Forelimb muscle (tissue), 1 donor: ENCODE measurements around the gene CELA2B. TPM values are rescaled to one million over a fixed set of nuclear protein-coding genes. Genes with fewer than 3 reads are reported as not detected.
"Not testable (repeated sequence)": the region's sequence is repeated elsewhere in the genome, so short reads cannot be mapped to it uniquely, and the experiment has no call there.

Source experiments
- DNase-seq: peaks from one replicate; pipeline ENCODE4 v3.0.0-alpha.2; 2013; ENCODE audit warnings: low read depth
- polyA plus RNA-seq: library from polyadenylated mRNA; unstranded; fragments of 120-200 nt; gene quantifications from one replicate; pipeline ENCODE4 v1.2.1, GENCODE V29; 2013; ENCODE audit not compliant: insufficient read length

CELA2B gene
- polyA plus RNA-seq: 3.1 TPM

DNA sequence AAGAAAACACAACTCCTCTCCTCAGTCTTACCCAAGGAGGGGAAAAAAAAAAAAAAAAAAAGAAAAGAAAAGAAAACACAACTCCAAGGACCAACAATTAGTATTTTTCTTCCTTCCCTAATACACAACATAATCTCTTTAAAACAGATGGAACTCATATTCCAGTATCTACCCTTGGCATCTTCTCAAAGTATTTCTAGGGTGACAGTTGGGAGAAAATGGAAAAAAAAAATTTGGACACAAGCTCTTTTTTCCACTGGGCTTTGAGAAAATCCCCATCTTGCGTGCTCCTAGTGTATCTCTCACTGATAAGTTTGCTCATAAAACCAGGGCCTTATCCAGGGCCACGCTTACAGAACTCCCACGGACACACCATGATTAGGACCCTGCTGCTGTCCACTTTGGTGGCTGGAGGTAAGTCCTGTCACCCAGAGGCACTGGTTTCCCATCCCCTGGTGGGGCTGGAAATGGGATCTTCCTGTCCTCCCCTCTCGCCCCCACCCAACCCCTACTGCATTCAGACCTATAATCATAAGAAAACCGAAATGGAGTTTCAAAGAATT lies at the start of gene CELA2B:
TSS of gene CELA2B (plus strand) at position 353 of the 563 bp plus-strand sequence. CDS start at position 375, 22 bp downstream.
- no peak for DNase-seq

DNA sequence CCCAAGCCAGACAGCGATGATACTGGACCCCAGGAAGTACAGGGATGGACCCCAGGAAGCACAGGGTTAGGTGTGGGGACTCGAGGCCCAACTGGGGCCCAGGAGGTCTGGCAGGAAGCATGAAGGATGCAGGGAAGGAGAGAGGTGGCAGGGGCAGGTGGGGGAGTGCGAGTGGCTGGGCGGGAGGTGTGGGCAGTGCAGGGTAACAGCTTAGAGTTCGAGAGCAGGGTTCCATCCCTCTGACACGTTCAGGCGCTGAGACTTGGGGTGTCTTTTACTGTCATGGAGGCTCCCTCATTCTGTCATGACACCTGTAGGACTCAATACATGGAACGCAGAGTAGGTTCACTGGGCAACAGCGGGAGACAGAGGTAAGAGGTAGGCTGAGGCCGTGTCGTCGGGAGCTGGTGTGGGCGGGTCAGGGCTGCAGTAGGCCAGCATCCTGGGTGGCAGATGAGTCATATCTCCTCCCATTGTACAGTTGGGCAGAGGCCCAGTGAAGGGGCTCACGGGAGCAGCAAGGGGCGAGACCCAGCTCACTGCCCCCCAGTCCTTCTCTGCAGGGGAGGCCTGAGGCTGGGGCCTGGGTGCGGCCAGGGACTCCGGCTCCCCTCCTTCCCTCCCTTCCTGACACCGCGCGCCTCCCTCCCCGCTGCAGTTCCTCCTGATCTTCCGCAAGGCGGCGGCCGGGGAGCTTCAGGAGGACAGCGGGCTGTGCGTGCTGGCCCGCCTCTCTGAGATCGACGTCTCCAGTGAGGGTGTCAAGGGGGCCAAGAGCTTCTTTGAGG lies 49.2 kb upstream of the CELA2B start:
- no peak for DNase-seq

DNA sequence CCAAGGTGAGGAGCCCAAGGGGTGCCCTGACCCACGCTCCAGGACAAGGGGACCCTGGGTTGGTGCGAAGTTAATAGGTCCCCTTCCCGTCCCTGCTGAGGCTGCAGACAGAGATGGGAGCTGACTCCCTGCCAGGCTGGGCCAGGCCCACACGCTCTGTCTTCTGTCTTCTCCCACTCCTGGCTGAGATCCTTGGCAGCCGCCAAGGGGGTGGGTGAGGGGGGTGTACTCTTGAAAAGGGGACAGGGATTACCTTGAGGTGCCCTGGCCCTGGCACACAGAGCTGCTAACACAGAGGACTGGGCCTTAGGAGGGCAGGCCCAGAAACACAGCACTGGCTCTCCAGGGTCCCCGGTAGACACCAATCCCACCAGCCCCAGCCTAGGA lies 48.6 kb upstream of the CELA2B start:
- no peak for DNase-seq

DNA sequence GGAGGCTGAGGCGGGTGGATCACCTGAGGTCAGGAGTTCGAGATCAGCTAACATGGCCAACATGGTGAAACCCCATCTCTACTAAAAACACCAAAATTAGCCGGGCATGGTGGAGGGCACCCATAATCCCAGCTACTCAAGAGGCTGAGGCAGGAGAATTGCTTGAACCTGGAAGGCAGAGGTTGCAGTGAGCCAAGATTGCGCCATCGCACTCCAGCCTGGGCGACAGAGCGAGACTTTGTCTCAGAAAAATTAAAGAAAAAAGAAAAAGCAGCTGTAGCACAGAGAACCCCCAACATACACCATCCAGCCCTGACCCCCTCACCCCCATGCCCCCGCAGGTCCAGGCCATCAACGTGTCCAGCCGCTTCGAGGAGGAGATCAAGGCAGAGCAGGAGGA lies 47.7 kb upstream of the CELA2B start:
- DNase-seq: not testable (repeated sequence)

DNA sequence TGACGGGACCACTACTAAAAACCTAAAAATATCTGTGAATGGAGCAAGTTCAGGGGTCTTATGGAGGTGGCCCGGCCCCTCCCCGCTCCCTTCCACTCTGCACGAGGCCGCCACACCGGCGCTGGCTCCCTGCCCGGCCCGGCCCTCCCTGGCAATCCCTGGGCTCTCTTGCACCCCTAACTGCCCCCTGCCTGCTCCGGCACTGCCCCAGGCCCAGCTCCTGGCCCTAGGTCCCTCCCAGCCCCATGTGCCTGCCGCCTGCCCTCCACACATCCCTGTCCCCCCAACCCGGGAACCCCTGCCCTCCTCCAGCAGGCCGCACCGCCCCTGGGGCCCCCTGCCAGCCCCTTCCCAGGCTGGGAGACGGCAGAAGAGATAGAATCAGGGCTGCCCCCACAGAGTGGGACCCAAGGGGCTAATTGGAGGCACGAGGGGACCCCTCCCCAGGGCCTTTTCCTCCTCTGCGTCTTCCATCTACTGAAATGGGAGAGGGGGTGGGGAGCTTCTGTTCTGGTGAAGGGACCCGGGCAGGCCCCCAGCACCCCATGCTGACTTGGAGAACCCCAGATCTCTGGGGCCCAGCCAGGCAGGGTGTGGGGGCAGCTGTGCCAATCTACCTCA lies 47.0 kb upstream of the CELA2B start:
- no peak for DNase-seq

DNA sequence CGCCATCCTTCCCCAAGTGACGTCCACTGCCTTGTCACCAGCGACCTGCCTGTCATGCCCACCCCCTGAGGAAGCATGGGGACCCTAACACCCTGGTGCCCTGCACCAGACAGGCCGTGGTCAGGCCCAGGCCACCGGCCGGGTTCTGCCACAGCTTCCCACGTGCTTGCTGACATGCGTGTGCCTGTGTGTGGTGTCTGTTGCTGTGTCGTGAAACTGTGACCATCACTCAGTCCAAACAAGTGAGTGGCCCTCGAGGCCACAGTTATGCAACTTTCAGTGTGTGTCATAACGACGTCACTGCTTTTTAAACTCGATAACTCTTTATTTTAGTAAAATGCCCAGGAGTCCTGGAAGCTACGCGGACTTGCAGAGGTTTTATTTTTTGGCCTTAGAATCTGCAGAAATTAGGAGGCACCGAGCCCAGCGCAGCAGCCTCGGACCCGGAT lies 46.2 kb upstream of the CELA2B start:
- DNase-seq: no peak

DNA sequence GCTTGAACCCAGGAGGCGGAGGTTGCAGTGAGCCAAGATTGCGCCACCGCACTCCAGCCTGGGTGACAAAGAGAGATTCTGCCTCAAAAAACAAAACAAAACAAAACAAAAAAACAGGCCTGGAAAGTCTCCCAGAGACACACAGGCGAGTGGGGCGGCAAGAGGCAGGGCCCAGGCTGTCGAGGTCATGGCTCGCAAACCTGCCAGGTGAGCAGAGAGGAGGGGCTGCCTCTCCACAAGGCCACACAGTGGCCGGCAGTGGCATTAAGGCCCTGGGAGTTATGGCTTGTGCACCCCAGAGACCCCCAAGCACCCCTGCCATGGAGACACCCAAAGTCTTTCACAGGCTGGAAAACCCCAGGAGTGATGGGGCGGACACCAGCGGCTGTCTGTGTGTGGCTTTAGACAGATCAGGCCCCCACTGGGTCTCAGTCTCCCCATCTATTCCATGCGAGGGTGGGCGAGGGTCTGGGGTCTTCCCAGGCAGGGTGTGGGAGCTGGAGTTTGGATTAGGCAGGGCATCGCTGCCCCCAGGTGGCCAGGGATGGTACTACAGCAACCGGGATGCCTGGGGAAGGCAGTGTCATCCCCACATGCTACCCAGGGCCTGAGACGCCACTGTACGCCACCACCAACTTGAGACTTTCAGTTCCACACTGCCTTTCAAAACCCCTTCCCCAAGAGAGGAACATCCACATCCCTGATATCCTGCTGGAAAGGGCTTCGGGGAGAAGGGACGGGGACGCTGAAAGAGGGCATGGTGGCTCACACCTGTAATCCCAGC lies 44.9 kb upstream of the CELA2B start:
- DNase-seq: no peak

DNA sequence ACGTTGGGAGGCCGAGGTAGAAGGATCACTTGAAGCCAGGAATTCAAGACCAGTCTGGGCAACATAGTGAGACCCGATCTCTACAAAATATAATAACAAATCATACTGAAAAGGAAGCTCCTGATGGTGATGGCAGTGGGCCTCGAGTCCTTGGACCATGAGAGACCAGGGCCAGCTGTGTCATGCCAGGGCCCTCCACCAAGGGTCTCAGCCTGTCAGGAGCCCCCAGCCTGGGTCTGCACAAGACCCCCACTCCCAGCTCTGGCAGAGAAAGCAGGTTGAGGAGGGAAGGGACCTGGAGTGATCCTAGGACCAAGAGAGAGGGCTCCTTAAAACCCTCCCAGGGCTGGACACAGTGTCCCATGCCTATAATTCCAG lies 44.3 kb upstream of the CELA2B start:
- DNase-seq: no peak

DNA sequence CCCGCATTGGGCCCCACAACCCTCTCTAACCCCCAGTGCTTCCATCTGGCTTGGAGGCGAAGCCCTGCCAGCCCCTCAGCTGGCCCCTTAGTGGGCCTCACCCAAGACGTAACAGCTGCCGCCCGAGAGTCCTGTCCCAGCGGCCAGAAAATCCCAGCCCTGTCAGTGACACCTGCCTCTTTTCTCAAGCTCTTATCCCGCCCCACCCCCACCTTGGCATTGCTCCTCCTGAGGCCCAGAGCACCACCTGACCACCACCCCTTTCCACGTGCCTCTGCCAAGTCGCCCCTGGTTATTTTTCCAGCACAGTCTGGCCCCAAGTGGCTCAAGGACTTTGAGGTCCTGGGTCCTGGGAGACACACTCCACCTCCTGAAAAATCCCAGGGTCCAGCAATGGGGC lies 43.6 kb upstream of the CELA2B start:
- no peak for DNase-seq

DNA sequence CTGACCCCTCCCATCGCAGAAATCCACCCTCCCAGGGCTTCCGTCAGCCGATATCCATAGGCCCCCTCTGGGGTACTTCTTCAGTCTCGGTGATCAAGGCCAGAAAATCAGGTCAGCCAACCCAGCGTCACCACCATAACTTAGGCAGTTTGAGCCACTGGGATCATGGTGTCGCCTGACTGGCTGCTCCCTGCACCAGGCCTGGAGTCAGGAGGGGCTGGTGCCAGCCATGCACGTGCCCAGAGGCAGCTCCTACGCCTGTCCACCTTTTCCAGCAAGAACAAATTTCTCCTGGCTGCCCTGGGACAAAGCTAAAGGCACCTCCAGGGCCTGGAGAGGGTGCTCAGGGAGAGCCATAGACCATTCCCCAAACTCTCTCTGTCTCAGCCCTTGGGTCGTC lies 42.4 kb upstream of the CELA2B start:
- no peak for DNase-seq

DNA sequence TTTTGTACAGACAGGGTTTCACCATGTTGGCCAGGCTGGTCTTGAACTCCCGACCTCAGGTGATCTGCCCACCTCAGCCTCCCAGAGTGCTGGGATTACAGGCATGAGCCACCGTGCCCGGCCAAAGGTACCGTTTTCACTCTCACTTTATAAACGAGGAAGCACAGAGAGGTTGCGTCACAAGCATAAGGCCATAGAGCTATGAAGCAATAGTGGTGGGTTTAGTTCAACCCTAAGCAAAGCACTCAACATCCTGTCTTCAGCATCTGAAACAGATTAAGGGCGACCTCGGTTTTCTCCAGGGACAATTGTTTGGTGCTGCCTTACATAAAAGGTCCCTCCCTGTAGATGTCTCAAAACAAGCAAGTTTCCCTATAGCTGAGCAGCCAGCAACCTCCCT lies 41.2 kb upstream of the CELA2B start:
- DNase-seq: not testable (repeated sequence)

DNA sequence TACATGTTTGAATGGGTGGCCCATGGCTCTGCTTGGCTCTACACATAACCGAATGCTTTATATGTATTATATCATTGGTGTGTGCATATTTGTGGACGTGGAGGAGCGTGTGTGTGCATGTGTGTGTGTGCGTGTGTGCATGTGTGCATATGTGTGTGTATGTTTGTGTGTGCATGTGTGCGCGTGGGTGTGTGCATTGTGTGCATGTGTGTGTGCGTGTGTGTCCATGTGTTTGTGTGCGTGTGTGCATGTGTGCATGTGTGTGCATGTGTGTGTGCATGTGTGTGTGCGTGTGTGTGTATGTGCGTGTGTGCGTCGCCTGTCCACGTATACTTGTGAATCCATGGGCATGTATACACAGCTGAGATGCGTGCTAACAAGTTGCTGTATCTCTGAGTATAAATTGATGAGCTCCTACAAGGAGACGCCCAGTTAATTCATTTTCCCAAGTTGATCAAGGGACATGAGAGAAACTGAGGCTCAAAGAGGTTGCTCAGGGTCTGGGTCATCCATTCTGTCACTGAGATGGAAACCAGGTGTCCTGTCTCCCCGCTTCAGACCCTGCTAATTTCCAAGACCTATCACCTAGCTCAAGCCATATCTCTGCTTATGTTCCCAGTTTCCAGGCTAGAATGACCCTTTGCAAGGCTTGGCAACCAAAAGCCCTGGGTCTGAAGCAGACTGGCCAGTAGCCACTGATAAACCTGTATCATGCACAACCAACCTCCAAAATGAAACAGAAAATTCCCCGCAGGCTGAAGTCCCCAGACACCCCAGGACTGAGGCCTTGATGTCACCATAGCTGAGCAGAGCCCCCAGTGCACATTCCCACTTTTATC lies 40.4 kb upstream of the CELA2B start:
- no peak for DNase-seq

DNA sequence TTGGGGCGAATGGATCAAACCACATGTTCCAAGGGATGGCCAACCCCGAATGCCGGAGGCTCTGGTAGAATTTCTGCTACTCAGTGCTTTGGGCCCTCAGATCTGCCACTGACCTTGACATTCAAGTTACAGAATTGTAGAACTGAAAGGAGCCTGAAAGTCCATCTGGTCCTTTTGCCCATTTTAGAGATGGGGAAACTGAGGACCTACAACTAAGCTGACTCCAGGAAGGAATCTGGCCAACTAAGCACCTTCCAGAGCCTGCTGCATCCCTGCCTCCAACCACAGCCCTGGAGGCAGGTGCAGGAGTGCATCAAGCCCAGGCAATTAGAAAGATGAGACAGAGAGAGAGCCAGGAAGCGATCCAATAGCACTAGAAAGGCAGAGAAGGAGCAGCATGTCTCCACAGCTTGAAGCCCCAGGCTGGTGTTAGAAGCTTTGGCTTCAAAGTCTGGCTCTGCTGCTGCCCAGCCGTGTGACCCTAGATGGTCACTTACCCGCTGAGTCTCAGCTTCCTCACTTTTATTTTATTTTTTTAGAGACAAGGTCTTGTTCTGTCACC lies 38.9 kb upstream of the CELA2B start:
- no peak for DNase-seq

DNA sequence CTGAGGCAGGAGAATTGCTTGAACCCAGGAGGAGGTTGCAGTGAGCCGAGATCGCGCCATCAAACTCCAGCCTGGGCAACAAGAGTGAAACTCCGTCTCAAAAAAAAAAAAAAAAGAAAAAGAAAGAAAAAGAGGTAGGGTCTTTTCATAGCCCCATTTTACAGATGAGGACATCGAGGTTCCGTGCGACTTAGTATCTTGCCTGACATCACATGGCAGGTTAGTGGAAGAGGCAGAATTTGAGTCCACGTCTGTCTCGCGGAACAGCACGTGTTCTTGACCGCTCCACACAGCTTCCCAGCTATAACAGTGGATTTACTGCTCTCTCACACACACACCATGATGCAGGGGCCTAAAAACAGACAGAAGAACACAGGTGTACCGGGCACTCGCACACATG lies 36.6 kb upstream of the CELA2B start:
- DNase-seq: no peak

DNA sequence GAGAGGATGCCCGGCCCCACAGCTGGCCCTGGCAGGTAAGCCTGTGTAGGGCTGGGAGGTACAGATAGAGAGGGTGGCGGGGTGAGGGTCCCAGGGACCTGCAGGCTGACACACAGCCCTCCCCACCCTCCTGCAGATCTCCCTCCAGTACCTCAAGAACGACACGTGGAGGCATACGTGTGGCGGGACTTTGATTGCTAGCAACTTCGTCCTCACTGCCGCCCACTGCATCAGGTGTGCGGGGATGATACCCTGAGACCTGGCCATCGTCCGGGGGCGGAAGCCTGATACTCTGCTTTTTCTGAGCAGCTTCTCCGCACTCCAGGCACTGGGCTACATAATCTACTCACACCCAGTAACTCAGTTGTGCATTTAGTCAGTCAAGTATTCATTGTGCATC lies 35.5 kb upstream of the CELA2B start:
- DNase-seq: no peak

DNA sequence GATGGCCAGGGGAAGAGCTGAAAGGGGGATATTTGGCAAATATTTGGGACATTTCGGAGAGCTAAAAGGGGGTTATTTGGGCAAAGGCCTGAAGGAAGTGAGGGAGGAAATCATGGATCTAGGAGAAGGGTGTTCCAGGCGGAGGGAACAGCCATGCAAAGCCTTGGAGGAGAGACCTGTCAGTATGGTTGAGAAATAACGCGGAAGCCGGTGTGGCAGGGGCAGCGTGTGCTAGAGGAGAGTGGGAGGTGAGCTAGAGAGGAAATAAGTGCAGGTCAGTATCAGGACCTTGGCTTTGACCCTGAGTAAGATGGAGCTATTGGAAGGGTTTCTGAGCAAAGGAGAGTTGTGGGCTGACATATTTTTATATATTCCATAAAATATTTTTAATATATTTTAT lies 34.7 kb upstream of the CELA2B start:
- no peak for DNase-seq

DNA sequence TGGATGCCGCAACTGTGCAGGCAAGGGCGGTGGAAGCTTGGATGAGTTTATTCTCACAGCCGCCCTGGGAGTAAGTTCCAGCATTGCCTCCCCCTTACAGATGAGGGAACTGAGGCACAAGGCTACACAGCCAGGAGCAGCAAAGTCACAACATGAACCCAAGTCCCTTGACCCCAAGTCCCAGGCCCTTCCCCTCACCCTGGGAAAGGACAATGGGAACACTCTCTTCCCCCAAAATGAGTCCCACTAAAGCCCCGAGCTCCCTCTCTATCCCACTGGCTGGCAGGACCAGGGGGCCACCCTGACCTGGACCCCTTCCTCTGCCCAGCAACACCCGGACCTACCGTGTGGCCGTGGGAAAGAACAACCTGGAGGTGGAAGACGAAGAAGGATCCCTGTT lies 33.8 kb upstream of the CELA2B start:
- no peak for DNase-seq

DNA sequence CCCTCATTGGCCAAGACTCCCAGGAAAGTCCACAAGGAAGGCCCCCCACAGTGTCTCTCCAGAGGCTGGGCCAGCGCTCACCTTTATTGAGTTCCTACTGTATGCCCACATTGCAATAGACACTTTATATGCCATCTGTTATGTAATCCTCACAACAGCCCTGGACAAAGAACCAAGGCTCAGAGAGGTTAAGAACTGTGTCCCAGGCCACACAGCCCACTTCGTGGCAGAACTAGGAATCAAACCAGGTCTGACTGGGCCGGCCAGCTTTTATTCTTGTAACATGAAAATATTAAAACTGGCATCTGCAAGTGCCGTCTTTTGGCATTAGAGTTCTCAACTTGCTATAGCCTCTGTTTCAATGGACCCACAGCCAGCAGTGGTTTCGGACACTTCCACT lies 33.1 kb upstream of the CELA2B start:
- DNase-seq: no peak

DNA sequence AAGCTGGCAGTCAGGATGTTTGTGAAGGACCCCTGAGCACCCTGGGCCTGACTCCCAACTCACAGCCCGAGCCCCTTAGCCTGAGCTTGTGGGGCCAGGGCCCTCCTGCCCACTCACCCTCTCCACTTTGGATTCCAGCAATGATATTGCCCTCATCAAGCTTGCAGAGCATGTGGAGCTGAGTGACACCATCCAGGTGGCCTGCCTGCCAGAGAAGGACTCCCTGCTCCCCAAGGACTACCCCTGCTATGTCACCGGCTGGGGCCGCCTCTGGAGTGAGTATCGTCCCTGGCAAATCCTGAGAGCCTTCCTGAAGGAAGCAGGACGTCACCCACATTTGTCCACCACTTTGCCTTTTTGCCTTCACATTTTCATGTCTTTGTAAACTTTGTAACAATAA lies 32.6 kb upstream of the CELA2B start:
- no peak for DNase-seq

DNA sequence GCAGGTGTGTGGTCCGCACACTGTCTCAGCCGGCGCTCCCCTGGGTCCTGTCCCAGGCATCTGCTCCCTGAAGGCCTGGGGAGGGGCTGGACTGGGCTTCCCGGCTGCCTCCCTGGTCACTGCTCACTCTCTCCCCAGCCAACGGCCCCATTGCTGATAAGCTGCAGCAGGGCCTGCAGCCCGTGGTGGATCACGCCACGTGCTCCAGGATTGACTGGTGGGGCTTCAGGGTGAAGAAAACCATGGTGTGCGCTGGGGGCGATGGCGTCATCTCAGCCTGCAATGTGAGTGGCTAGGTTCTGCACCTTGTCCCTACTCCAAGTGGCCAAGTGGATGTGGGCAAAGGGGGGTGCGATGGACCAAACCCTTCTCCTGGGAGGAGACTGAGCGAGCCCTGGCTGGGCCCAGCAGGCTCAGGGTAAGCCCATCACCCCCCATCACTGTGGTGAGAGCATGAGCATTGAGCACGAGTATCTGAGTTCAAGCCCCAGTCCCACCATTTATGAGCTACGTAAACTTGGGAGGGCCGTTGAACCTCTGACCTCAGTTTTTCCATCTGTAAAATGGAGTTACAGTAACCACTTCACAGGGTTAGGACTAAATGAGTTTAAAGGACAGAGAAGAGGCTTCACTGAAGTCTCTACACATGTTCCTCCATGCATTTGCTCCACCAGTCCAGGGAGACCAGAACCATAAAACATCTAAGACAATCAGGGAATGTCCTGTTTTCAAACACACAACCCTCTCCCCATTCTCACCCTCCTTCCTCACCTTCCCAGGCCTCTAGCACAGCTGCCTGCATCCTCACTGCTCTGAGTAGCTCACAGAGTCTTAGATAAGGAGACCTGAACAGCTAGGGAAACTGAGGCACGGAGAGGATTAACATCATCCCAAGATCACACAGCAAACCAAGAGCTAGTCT lies 31.2 kb upstream of the CELA2B start:
- no peak for DNase-seq
